Chondrocyte (in vitro differentiated cells): ENCODE results near the gene C5orf58. TPM values are rescaled to one million over a fixed set of nuclear protein-coding genes. Genes with fewer than 3 reads are reported as not detected.

Experiments used
- DNase-seq: peaks from one replicate; pipeline ENCODE4 v3.0.0; 2021; ENCODE audit warnings: mixed read lengths, low spot score
- H3K27ac Mint-ChIP-seq: one replicate; pipeline ENCODE4 v1.8.0; 2021; ENCODE audit warnings: mild to moderate bottlenecking, moderate library complexity, mixed read lengths; ENCODE audit not compliant: unreplicated experiment
- H3K27me3 Mint-ChIP-seq: 2 replicates; pipeline ENCODE4 v1.8.0; 2021; ENCODE audit warnings: low read depth, mixed read lengths
- H3K36me3 Mint-ChIP-seq: 2 replicates; pipeline ENCODE4 v1.8.0; 2021; ENCODE audit warnings: low read depth, mixed read lengths
- H3K4me1 Mint-ChIP-seq: 2 replicates; pipeline ENCODE4 v1.8.0; 2021; ENCODE audit warnings: low read depth, mild to moderate bottlenecking, mixed read lengths
- H3K4me3 Mint-ChIP-seq: one replicate; pipeline ENCODE4 v1.8.0; 2021; ENCODE audit warnings: mild to moderate bottlenecking, moderate library complexity, mixed read lengths; ENCODE audit not compliant: unreplicated experiment
- H3K9me3 Mint-ChIP-seq: 2 replicates; pipeline ENCODE4 v1.8.0; 2021; ENCODE audit warnings: low read depth, mixed read lengths
- total RNA-seq: library from RNA; stranded (reverse); gene quantifications from 3 replicates; pipeline ENCODE4 v1.2.1, GENCODE V29; 2021
- TF ChIP-seq, protein P1 (sequence below): fragments of 200-600 bp; sonication (generic); IDR thresholded peaks from 2 replicates; pipeline ENCODE4 v1.5.0; 2021; ENCODE audit warnings: antibody characterized with exemption, mild to moderate bottlenecking, moderate library complexity

Gene C5orf58
- total RNA-seq, 1 donor from 2014 or later = not detected

DNA sequence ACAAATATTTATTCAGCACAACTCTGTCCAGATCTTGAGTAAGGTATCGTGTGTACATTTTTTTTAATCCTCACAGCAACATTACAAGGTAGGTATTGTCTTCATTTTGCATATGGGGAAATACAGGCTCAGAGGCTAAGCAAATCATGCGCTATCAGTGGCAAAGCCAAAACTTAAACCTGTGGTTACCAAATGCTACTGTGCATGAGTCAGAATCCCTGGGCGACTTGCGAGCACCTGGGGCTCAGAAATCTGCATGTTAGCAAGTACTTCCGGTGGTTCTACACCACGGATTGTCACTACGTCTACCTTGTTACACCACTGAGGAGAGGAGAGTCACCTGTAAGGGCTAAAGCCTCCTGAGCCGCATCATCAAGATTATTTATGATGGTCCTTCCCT lies 21.3 kb downstream of the C5orf58 start:
- TF ChIP-seq, protein P1, sequence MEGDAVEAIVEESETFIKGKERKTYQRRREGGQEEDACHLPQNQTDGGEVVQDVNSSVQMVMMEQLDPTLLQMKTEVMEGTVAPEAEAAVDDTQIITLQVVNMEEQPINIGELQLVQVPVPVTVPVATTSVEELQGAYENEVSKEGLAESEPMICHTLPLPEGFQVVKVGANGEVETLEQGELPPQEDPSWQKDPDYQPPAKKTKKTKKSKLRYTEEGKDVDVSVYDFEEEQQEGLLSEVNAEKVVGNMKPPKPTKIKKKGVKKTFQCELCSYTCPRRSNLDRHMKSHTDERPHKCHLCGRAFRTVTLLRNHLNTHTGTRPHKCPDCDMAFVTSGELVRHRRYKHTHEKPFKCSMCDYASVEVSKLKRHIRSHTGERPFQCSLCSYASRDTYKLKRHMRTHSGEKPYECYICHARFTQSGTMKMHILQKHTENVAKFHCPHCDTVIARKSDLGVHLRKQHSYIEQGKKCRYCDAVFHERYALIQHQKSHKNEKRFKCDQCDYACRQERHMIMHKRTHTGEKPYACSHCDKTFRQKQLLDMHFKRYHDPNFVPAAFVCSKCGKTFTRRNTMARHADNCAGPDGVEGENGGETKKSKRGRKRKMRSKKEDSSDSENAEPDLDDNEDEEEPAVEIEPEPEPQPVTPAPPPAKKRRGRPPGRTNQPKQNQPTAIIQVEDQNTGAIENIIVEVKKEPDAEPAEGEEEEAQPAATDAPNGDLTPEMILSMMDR = no peak

DNA sequence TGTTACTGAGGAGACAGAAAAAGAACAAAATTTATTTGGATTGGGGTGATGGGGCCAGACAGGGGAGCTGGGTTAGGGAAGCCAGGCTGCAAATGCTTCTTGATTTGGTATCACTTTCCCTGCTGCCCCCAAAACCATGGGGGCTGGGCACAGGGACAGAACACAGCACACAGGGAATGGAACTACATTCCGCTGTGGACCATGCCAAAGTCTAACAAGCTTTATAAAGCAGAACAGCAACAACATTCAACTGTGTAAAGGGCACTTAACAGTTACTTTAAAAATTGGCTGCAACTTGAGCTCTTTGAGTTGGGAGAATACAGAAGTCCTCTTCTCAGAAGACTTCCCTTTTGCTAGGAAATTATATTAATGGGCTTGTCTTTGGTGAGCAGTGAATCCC lies 23.8 kb downstream of the C5orf58 start:
- TF ChIP-seq, protein P1 = no peak
- Mint-ChIP-seq H3K4me1 (no peaks in the 10 kb centered on the region), H3K36me3 (peaks cover 3% of the 10 kb centered on the region), H3K27me3 (peaks cover 64% of the 10 kb centered on the region), H3K9me3 (no peaks in the 10 kb centered on the region), H3K4me3 (no peak overlapping the region), H3K27ac (no peak overlapping the region)
- no peak for DNase-seq

More for the DNA sequence above, 21.3 kb downstream of the C5orf58 start:
- Mint-ChIP-seq H3K9me3 (no peaks in the 10 kb centered on the region), H3K36me3 (peaks cover 3% of the 10 kb centered on the region), H3K4me1 (no peaks in the 10 kb centered on the region), H3K27ac (no peak overlapping the region), H3K4me3 (no peak overlapping the region), H3K27me3 (peaks cover 68% of the 10 kb centered on the region)
- no peak for DNase-seq

GRCh38 chr5:170257370-170257769 lies 24.6 kb downstream of the C5orf58 start:
- DNase-seq = no peak
- H3K36me3 Mint-ChIP-seq = peaks cover 3% of the 10 kb centered on the region
- peaks cover 64% of the 10 kb centered on the region for H3K27me3 Mint-ChIP-seq
- TF ChIP-seq, protein P1 = no peak
- no peak overlapping the region for H3K4me3 Mint-ChIP-seq
- no peak overlapping the region for H3K27ac Mint-ChIP-seq
- no peaks in the 10 kb centered on the region for H3K9me3 Mint-ChIP-seq
- H3K4me1 Mint-ChIP-seq = no peaks in the 10 kb centered on the region

- H3K9me3 Mint-ChIP-seq = no peaks in the 10 kb centered on the region
- TF ChIP-seq, protein P1 = no peak
- no peak overlapping the region for H3K27ac Mint-ChIP-seq
- no peak for DNase-seq
- no peak overlapping the region for H3K4me3 Mint-ChIP-seq
- peaks cover 1% of the 10 kb centered on the region for H3K36me3 Mint-ChIP-seq
- H3K27me3 Mint-ChIP-seq = peaks cover 50% of the 10 kb centered on the region
- H3K4me1 Mint-ChIP-seq = no peaks in the 10 kb centered on the region
Observed at GRCh38 chr5:170261528-170262043, 28.8 kb downstream of the C5orf58 start.

DNA sequence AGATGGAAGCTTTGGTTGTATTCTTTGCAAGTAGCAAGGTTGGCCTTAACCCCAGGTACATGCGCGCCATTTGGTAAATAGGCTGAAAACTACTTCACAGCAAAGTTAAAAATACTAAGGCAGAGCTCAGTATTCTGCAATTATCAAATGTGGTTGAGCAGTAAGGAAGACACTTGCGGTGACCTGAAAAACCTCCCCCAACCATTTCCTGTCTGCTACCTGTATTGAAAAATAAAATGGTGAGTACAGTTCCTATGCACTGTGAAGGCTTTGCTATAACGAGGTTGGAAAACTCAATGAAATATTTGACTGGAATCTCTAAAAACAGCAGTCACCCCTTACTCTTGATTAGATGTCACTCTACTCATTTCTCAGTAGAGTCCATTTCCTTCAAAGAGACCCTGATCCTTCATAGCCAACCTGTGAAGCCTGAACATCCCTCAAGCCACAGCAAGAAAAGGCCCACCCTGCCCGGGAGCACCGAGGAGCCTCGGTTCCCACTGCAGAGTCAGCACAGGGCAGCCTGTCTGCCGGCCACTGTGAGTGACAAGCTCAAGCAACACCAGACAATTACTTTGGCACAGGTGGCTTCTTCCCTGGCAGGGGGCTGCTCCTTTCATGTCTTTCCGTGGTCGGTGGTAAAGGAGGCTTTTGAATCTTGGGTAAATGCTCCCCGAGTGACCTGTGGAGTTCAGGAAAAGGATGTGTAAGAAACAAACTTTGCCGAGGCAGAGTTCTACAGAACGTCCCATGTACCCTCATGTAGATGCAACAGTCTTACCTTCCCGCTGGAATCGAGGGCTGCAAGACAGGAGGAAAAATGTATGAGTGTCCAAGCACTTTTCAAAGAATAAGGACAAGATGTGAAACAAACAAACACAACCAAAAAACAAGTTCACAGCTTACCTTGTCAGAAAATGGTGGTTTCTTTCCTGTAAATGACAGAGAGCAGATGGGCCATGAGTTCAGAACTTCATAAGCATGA lies 29.6 kb downstream of the C5orf58 start:
- DNase-seq = no peak
- Mint-ChIP-seq H3K9me3 (no peaks in the 10 kb centered on the region), H3K27ac (no peak overlapping the region), H3K36me3 (peaks cover 1% of the 10 kb centered on the region), H3K4me3 (no peak overlapping the region), H3K4me1 (no peaks in the 10 kb centered on the region), H3K27me3 (peaks cover 54% of the 10 kb centered on the region)
- TF ChIP-seq, protein P1 = no peak
